Upper lobe of left lung (tissue), 4 donors: ENCODE results near the gene LPIN1.
"Not testable (repeated sequence)": the region's sequence is repeated elsewhere in the genome, so short reads cannot be mapped to it uniquely, and the experiment has no call there.

Source experiments
- CTCF ChIP-seq, 6 experiments: fragments of 450-650 bp in 4 of 6; fragments of 200-600 bp in 2 of 6; sonication (generic) in 2 of 6; IDR thresholded peaks; one replicate each; pipeline ENCODE4 v1.5.1; 2016 to 2019; ENCODE audit warnings: antibody characterized with exemption in 6 of 6
- POLR2A ChIP-seq, 4 donors: fragments of 450-650 bp; IDR thresholded peaks; one replicate each; pipeline ENCODE4 v1.5.1; 2016 to 2017; ENCODE audit warnings: antibody characterized with exemption in 4 of 4, mild to moderate bottlenecking in 2 of 4

- TF ChIP-seq POLR2A, CTCF (IDR thresholded peaks at IDR 0.05): not testable (repeated sequence)
Measured at GRCh38 chr2:11847935-11848334, 101.5 kb downstream of the LPIN1 start.
